Astrocyte (in vitro differentiated cells and primary cell): ENCODE measurements around the gene KCNG2. TPM values are rescaled to one million over a fixed set of nuclear protein-coding genes. Genes with fewer than 3 reads are reported as not detected.

ENCODE experiments used
- DNase-seq: peaks from one replicate; pipeline ENCODE4 v3.0.0-alpha.2; 2010; ENCODE audit warnings: low read depth
- FAIRE-seq: peaks from 2 replicates; lab custom pipeline; 2011; peaks lifted over from hg19 to GRCh38; lab: Jason Lieb, UNC
- H2AFZ ChIP-seq: 2 replicates; pipeline ENCODE4 v1.6.0; 2012; ENCODE audit warnings: low read depth, low read length, inconsistent platforms
- H3K27ac ChIP-seq: 2 replicates; pipeline ENCODE4 v1.5.1; 2011; ENCODE audit warnings: low read depth, low read length, inconsistent platforms
- H3K27me3 ChIP-seq: 2 replicates; pipeline ENCODE4 v1.6.0; 2011; ENCODE audit warnings: low read length, inconsistent platforms; ENCODE audit not compliant: insufficient read depth
- H3K36me3 ChIP-seq: 2 replicates; pipeline ENCODE4 v1.5.1; 2011; ENCODE audit warnings: low read length, inconsistent platforms; ENCODE audit not compliant: insufficient read depth
- H3K4me1 ChIP-seq: 2 replicates; pipeline ENCODE4 v1.5.1; 2011; ENCODE audit warnings: low read length, inconsistent platforms; ENCODE audit not compliant: insufficient read depth
- H3K4me2 ChIP-seq: 2 replicates; pipeline ENCODE4 v1.6.0; 2012; ENCODE audit warnings: low read length, inconsistent platforms
- H3K4me3 ChIP-seq: 2 replicates; pipeline ENCODE4 v1.5.1; 2011; ENCODE audit warnings: low read depth, mild to moderate bottlenecking, low read length, inconsistent platforms; ENCODE audit not compliant: insufficient read depth
- H3K79me2 ChIP-seq: 2 replicates; pipeline ENCODE4 v1.6.0; 2012; ENCODE audit warnings: mild to moderate bottlenecking, low read length, inconsistent platforms; ENCODE audit not compliant: insufficient read depth
- H3K9ac ChIP-seq: 2 replicates; pipeline ENCODE4 v1.6.0; 2012; ENCODE audit warnings: mild to moderate bottlenecking, low read length, inconsistent platforms
- H3K9me3 ChIP-seq: 2 replicates; pipeline ENCODE4 v1.5.1; 2012; ENCODE audit warnings: low read depth, mild to moderate bottlenecking, low read length, inconsistent platforms; ENCODE audit not compliant: insufficient read depth
- H4K20me1 ChIP-seq: 2 replicates; pipeline ENCODE4 v1.6.0; 2012; ENCODE audit warnings: low read length, inconsistent platforms; ENCODE audit not compliant: insufficient read depth
- H3K27ac Mint-ChIP-seq: one replicate; pipeline ENCODE4 v1.8.0; 2021; ENCODE audit warnings: mild to moderate bottlenecking, mixed read lengths; ENCODE audit not compliant: unreplicated experiment
- H3K27me3 Mint-ChIP-seq: one replicate; pipeline ENCODE4 v1.8.0; 2021; ENCODE audit warnings: low read depth, mixed read lengths; ENCODE audit not compliant: unreplicated experiment
- H3K36me3 Mint-ChIP-seq: one replicate; pipeline ENCODE4 v1.8.0; 2021; ENCODE audit warnings: low read depth, mixed read lengths; ENCODE audit not compliant: unreplicated experiment
- H3K4me1 Mint-ChIP-seq: one replicate; pipeline ENCODE4 v1.8.0; 2021; ENCODE audit warnings: low read depth, mixed read lengths; ENCODE audit not compliant: unreplicated experiment
- H3K4me3 Mint-ChIP-seq: one replicate; pipeline ENCODE4 v1.8.0; 2021; ENCODE audit warnings: mild to moderate bottlenecking, moderate library complexity, mixed read lengths; ENCODE audit not compliant: unreplicated experiment
- H3K9me3 Mint-ChIP-seq: one replicate; pipeline ENCODE4 v1.8.0; 2021; ENCODE audit warnings: mild to moderate bottlenecking, mixed read lengths; ENCODE audit not compliant: unreplicated experiment
- CTCF ChIP-seq: IDR thresholded peaks from 2 replicates; pipeline ENCODE4 v1.5.1; 2011; ENCODE audit warnings: low read depth, mild to moderate bottlenecking, inconsistent platforms, low read length, moderate library complexity; ENCODE audit not compliant: insufficient read depth
- EZH2 ChIP-seq: IDR thresholded peaks from 2 replicates; pipeline ENCODE4 v1.6.1; 2012; ENCODE audit warnings: mild to moderate bottlenecking, low read length, inconsistent platforms; ENCODE audit not compliant: insufficient read depth
- total RNA-seq: library from RNA; stranded (reverse); gene quantifications from 2 replicates; pipeline ENCODE4 v1.2.1, GENCODE V29; 2021

Gene KCNG2
- total RNA-seq, 1 donor from 2014 or later = 0.16 TPM

GRCh38 chr18:79902640-79903039 lies 104.9 kb downstream of the KCNG2 start:
- H3K27ac ChIP-seq = no peak overlapping the region
- no peaks in the 10 kb centered on the region for H3K27me3 ChIP-seq
- H3K4me1 ChIP-seq = no peaks in the 10 kb centered on the region
- no peak overlapping the region for H2AFZ ChIP-seq
- Mint-ChIP-seq H3K9me3 (peaks cover 17% of the 10 kb centered on the region), H3K27ac (no peak overlapping the region), H3K4me3 (no peak overlapping the region), H3K36me3 (peaks cover 20% of the 10 kb centered on the region), H3K27me3 (no peaks in the 10 kb centered on the region), H3K4me1 (peaks cover 5% of the 10 kb centered on the region)
- H3K9ac ChIP-seq = no peak overlapping the region
- no peaks in the 10 kb centered on the region for H3K79me2 ChIP-seq
- TF ChIP-seq EZH2 = no peak
- DNase-seq (no peak), FAIRE-seq (no peak)
- H3K36me3 ChIP-seq = no peaks in the 10 kb centered on the region
- H3K4me3 ChIP-seq = no peak overlapping the region
- no peak overlapping the region for H3K4me2 ChIP-seq
- H4K20me1 ChIP-seq = peaks cover 4% of the 10 kb centered on the region
- H3K9me3 ChIP-seq = peaks cover 16% of the 10 kb centered on the region

DNA sequence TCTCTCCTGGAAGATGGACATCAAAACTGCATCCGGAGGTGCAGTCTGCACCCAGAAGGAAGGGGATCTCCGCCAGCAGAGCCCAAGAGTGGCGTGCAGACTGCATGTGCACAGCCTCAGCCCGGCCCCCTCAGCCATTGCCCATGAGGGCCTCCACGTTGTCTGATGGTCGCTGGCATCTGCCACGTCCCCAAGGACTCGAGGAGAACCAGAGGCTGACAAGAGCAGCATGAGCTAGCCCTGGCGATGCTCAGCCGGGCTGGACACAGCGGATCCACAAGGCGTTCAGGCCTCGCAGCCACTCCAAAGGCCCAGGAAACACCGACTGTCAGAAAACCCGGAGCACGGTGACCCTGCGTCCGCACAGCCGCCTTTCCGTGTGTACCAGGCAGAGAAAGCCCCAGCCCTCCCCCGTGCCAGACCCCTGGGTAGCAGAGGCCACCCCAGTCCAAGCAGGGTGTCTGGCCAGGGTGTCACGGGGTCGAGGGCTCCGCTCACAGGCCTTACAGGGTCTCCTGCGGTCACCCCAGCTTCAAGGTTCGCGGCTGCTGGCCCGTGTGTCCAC lies 105.4 kb downstream of the KCNG2 start:
- no peaks in the 10 kb centered on the region for H3K4me1 ChIP-seq
- H3K9me3 ChIP-seq = peaks cover 12% of the 10 kb centered on the region
- peaks cover 5% of the 10 kb centered on the region for H3K4me1 Mint-ChIP-seq
- no peak overlapping the region for H2AFZ ChIP-seq
- DNase-seq (no peak), FAIRE-seq (no peak)
- H3K27me3 ChIP-seq = no peaks in the 10 kb centered on the region
- peak overlapping the region; percentile 41 for H3K27ac Mint-ChIP-seq
- peaks cover 4% of the 10 kb centered on the region for H4K20me1 ChIP-seq
- no peak for TF ChIP-seq EZH2
- no peak for TF ChIP-seq CTCF
- no peak overlapping the region for H3K4me2 ChIP-seq
- no peaks in the 10 kb centered on the region for H3K79me2 ChIP-seq
- no peak overlapping the region for H3K4me3 Mint-ChIP-seq
- H3K9me3 Mint-ChIP-seq = peaks cover 12% of the 10 kb centered on the region
- H3K36me3 Mint-ChIP-seq = peaks cover 18% of the 10 kb centered on the region
- no peak overlapping the region for H3K4me3 ChIP-seq
- no peaks in the 10 kb centered on the region for H3K36me3 ChIP-seq
- no peak overlapping the region for H3K27ac ChIP-seq
- no peaks in the 10 kb centered on the region for H3K27me3 Mint-ChIP-seq
- no peak overlapping the region for H3K9ac ChIP-seq

- Mint-ChIP-seq H3K9me3 (peaks cover 11% of the 10 kb centered on the region), H3K27ac (no peak overlapping the region), H3K27me3 (no peaks in the 10 kb centered on the region), H3K4me1 (peaks cover 5% of the 10 kb centered on the region), H3K4me3 (no peak overlapping the region), H3K36me3 (peaks cover 22% of the 10 kb centered on the region)
- Histone ChIP-seq H3K4me3 (no peak overlapping the region), H3K9ac (no peak overlapping the region), H3K27me3 (no peaks in the 10 kb centered on the region), H4K20me1 (peaks cover 4% of the 10 kb centered on the region), H3K9me3 (peaks cover 6% of the 10 kb centered on the region), H3K4me1 (no peaks in the 10 kb centered on the region), H3K36me3 (no peaks in the 10 kb centered on the region), H3K4me2 (no peak overlapping the region), H3K27ac (no peak overlapping the region), H3K79me2 (no peaks in the 10 kb centered on the region), H2AFZ (no peak overlapping the region)
- FAIRE-seq = no peak
- no peak for DNase-seq
- TF ChIP-seq EZH2 = no peak
- no peak for TF ChIP-seq CTCF
Observed at GRCh38 chr18:79903787-79904356, 106.1 kb downstream of the KCNG2 start.
